UCSD-AML1 (cell line): Measurements from ENCODE around the gene CEACAM18.
"Not testable (repeated sequence)": the region's sequence is repeated elsewhere in the genome, so short reads cannot be mapped to it uniquely, and the experiment has no call there.

Experiments used
- DNase-seq: peaks from one replicate; lab custom pipeline; 2025; ENCODE audit not compliant: unreplicated experiment; lab: John Stamatoyannopoulos, UW

Gene CEACAM18

GRCh38 chr19:51478381-51479234, at the start of gene CEACAM18:
Gene CEACAM18 (plus strand): TSS chr19:51478539.
- no peak for DNase-seq

- no peak for DNase-seq
Measured at GRCh38 chr19:51430221-51430620, 48.1 kb upstream of the CEACAM18 start.

GRCh38 chr19:51431124-51431523, 47.2 kb upstream of the CEACAM18 start:
- no peak for DNase-seq

GRCh38 chr19:51433043-51433442, 45.3 kb upstream of the CEACAM18 start:
- no peak for DNase-seq

- DNase-seq, result no peak
Measured at GRCh38 chr19:51434456-51434855, 43.9 kb upstream of the CEACAM18 start.

GRCh38 chr19:51439021-51439465, 39.3 kb upstream of the CEACAM18 start:
- DNase-seq, result no peak

GRCh38 chr19:51440052-51440451, 38.3 kb upstream of the CEACAM18 start:
- no peak for DNase-seq

- DNase-seq, result peak; percentile 29
Measured at GRCh38 chr19:51440846-51441409, 37.4 kb upstream of the CEACAM18 start.

GRCh38 chr19:51441410-51442390, 36.6 kb upstream of the CEACAM18 start:
- peak; percentile 76 for DNase-seq

GRCh38 chr19:51447510-51447909, 30.8 kb upstream of the CEACAM18 start:
- not testable (repeated sequence) for DNase-seq

GRCh38 chr19:51448011-51448410, 30.3 kb upstream of the CEACAM18 start:
- no peak for DNase-seq

- no peak for DNase-seq
Measured at GRCh38 chr19:51448411-51449016, 29.8 kb upstream of the CEACAM18 start.

- DNase-seq, result no peak
Measured at GRCh38 chr19:51450730-51451307, 27.5 kb upstream of the CEACAM18 start.

- DNase-seq, result no peak
Measured at GRCh38 chr19:51456541-51457290, 21.6 kb upstream of the CEACAM18 start.

- DNase-seq, result no peak
Measured at GRCh38 chr19:51457351-51458013, 20.9 kb upstream of the CEACAM18 start.

- DNase-seq, result no peak
Measured at GRCh38 chr19:51458051-51458645, 20.2 kb upstream of the CEACAM18 start, which contains the start of gene SIGLEC8. Gene SIGLEC8 (minus strand): TSS chr19:51458454. CDS start chr19:51458387, 67 bp downstream.

- no peak for DNase-seq
Measured at GRCh38 chr19:51458899-51459505, 19.3 kb upstream of the CEACAM18 start.
